Osteocyte (in vitro differentiated cells): ENCODE measurements around the gene ZNF521. TPM values are rescaled to one million over a fixed set of nuclear protein-coding genes. Genes with fewer than 3 reads are reported as not detected.

Source experiments
- DNase-seq: peaks from one replicate; pipeline ENCODE4 v3.0.0; 2021; ENCODE audit warnings: mixed read lengths; ENCODE audit not compliant: unreplicated experiment; ENCODE audit errors: extremely low spot score
- H3K27ac Mint-ChIP-seq: one replicate; pipeline ENCODE4 v1.8.0; 2021; ENCODE audit warnings: mild to moderate bottlenecking, mixed read lengths; ENCODE audit not compliant: unreplicated experiment
- H3K27me3 Mint-ChIP-seq: one replicate; pipeline ENCODE4 v1.8.0; 2021; ENCODE audit warnings: mixed read lengths; ENCODE audit not compliant: unreplicated experiment
- H3K36me3 Mint-ChIP-seq: one replicate; pipeline ENCODE4 v1.8.0; 2021; ENCODE audit warnings: mixed read lengths; ENCODE audit not compliant: unreplicated experiment
- H3K4me1 Mint-ChIP-seq: one replicate; pipeline ENCODE4 v1.8.0; 2021; ENCODE audit warnings: mixed read lengths; ENCODE audit not compliant: unreplicated experiment
- H3K4me3 Mint-ChIP-seq: one replicate; pipeline ENCODE4 v1.8.0; 2021; ENCODE audit warnings: mild to moderate bottlenecking, moderate library complexity, mixed read lengths; ENCODE audit not compliant: unreplicated experiment
- H3K9me3 Mint-ChIP-seq: one replicate; pipeline ENCODE4 v1.8.0; 2021; ENCODE audit warnings: mixed read lengths; ENCODE audit not compliant: unreplicated experiment
- total RNA-seq: library from RNA; stranded (reverse); gene quantifications from 2 replicates; pipeline ENCODE4 v1.2.1, GENCODE V29; 2021
- TF ChIP-seq, protein P1 (sequence below): fragments of 200-600 bp; sonication (generic); IDR thresholded peaks from 2 replicates; pipeline ENCODE4 v1.5.0; 2021; ENCODE audit warnings: antibody characterized with exemption, mild to moderate bottlenecking, moderate library complexity

The ZNF521 gene
- total RNA-seq, 1 donor from 2014 or later = 57.1 TPM

DNA sequence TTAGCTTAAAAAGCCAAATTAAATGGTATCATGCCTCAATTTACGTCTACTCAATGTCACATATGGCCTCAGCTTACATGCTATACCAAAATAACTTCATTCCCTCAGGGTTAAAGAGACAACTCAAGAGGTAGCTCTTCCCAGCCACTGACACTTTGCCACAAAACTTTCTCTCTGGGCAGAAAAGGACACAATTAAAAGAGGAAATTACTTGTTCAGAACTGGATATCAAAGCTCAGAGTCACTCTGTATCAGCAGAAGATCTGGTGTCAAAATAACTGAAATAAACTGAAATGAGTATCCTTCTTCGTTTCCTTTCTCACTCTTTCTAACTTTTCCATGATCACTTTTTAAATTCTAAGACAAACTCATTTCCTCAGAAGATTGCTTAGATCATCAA, 108.7 kb downstream of the ZNF521 start:
- DNase-seq = no peak
- H3K9me3 Mint-ChIP-seq = no peaks in the 10 kb centered on the region
- no peak overlapping the region for H3K4me3 Mint-ChIP-seq
- H3K27me3 Mint-ChIP-seq = no peaks in the 10 kb centered on the region
- peaks cover 19% of the 10 kb centered on the region for H3K4me1 Mint-ChIP-seq
- H3K27ac Mint-ChIP-seq = no peak overlapping the region
- H3K36me3 Mint-ChIP-seq = no peaks in the 10 kb centered on the region
- TF ChIP-seq, protein P1, sequence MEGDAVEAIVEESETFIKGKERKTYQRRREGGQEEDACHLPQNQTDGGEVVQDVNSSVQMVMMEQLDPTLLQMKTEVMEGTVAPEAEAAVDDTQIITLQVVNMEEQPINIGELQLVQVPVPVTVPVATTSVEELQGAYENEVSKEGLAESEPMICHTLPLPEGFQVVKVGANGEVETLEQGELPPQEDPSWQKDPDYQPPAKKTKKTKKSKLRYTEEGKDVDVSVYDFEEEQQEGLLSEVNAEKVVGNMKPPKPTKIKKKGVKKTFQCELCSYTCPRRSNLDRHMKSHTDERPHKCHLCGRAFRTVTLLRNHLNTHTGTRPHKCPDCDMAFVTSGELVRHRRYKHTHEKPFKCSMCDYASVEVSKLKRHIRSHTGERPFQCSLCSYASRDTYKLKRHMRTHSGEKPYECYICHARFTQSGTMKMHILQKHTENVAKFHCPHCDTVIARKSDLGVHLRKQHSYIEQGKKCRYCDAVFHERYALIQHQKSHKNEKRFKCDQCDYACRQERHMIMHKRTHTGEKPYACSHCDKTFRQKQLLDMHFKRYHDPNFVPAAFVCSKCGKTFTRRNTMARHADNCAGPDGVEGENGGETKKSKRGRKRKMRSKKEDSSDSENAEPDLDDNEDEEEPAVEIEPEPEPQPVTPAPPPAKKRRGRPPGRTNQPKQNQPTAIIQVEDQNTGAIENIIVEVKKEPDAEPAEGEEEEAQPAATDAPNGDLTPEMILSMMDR = no peak

DNA sequence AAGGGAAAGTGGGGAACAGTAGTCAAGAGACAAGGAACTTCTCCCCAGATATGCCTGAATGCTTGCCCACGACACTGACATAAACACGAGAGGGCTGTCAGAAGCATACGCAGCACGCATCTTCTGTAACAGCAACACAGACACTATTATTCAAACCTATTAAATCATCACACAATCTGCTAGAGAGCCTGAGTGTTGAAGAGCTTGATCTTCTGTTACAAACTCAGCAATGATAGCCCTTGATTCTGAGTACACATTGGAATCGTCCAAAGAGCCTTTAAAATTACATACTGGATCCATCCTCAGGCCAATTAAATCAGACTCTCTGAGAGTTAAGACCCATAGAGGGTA, 111.6 kb downstream of the ZNF521 start:
- H3K4me1 Mint-ChIP-seq = peaks cover 10% of the 10 kb centered on the region

DNA sequence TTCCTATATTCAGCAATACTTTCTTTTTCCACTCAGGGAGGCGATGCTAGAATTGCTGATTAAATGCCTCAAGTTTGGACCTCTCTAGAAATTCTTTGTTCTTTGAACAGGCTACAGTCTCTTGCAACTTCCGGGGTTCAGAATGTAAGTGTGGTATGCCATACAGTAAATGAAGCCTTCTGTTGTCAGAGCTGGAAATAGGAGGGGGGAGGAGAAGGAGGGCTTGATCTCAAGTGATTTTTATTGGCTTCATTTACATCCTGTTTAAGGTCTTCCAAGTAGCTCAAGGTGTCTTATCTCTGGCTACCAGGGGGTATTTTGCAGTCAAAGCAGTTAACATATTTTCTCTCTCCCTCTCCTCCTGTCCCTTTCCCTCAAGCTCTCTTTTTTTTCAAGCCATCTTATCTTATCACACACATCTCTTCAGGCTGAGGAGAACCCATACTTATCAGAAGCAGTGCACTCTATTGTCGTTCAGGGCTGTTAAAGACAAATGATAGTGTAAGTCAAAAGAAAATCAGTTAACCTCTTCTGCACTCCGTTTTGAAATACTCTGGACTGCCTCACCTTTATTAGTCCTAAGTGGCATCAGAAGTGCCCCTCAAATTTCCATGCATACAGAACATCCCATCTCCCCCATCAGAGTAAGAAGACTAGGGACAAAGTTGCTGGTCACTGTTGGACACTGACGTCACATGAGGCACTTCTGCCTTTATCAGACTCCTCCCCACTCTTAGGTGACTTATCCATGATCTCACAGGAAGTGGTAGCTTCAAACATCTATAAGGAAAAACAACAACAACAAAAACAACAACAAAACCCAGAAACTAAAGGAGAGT, 112.2 kb downstream of the ZNF521 start:
- no peak overlapping the region for H3K27ac Mint-ChIP-seq
- TF ChIP-seq, protein P1 = no peak
- no peak for DNase-seq
- H3K4me1 Mint-ChIP-seq = peaks cover 7% of the 10 kb centered on the region
- H3K4me3 Mint-ChIP-seq = no peak overlapping the region
- no peaks in the 10 kb centered on the region for H3K27me3 Mint-ChIP-seq
- no peaks in the 10 kb centered on the region for H3K36me3 Mint-ChIP-seq
- no peaks in the 10 kb centered on the region for H3K9me3 Mint-ChIP-seq

More for the DNA sequence above, 111.6 kb downstream of the ZNF521 start:
- Mint-ChIP-seq H3K36me3 (no peaks in the 10 kb centered on the region), H3K9me3 (no peaks in the 10 kb centered on the region), H3K27ac (no peak overlapping the region), H3K4me3 (no peak overlapping the region), H3K27me3 (no peaks in the 10 kb centered on the region)
- TF ChIP-seq, protein P1 = no peak
- no peak for DNase-seq

DNA sequence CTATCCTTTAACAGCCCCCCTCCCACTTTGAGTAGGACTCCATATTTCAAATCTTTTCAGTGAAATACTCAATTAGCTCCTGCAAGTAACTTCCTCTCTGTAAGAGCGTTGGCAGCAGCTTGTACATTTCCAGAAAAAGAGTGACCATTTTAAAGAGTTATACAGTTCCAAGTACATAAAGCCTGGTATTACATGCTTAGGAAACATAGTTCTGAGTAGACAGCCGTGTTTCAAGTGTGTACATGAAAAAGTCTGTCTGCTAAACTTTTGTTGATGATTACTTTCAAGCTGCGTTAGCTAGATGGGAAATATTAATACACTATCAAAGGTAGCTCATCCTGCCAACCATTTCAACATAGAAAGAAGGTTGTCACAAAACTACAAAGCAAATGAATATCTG, 112.8 kb downstream of the ZNF521 start:
- Mint-ChIP-seq H3K27ac (no peak overlapping the region), H3K9me3 (no peaks in the 10 kb centered on the region), H3K27me3 (no peaks in the 10 kb centered on the region), H3K4me1 (peaks cover 7% of the 10 kb centered on the region), H3K4me3 (no peak overlapping the region), H3K36me3 (no peaks in the 10 kb centered on the region)
- TF ChIP-seq, protein P1 = no peak
- DNase-seq = no peak

DNA sequence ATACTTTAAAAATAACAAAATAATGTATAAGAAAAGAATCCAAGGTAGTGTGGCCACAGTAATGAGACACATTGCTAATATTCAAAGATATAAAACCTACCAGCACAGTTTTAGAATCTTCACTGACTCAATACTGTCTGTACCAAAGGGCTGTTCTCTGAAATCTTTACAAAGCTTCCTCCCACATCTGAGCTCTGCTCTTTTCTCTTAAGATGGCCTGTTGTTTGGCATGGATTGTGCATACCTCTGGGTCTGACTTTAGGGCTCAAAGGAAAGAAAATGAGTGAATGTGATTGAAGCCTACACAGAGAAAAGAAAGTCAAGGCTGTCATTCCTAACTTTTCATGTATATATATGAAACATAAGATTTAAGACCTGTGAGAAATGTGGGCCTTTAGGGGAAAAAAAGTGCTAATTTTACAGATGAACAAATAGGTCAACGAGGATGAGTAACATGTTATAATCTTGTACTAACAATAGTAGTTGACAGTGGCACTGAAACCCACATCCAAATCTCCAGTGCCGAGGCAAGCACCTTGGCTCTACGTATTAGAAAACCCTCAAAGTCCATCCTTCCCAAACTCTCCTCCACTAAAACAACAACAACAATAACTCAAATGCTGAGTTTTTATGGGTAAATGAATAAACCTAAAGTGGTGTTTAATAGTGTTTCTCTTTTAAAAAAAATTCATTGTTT, 114.2 kb downstream of the ZNF521 start:
- Mint-ChIP-seq H3K4me3 (no peak overlapping the region), H3K9me3 (no peaks in the 10 kb centered on the region), H3K27ac (no peak overlapping the region), H3K27me3 (no peaks in the 10 kb centered on the region), H3K36me3 (no peaks in the 10 kb centered on the region), H3K4me1 (peaks cover 17% of the 10 kb centered on the region)
- DNase-seq = no peak
- TF ChIP-seq, protein P1 = no peak
